ENCODE results near the gene FH.

The FH gene

GRCh38 chr1:241519308-241520079, at the start of gene FH:
Gene FH, minus strand, starts transcription at chr1:241519755. Its CDS starts 33 bp downstream, at chr1:241519722.
- TF ChIP-seq CTCF (IDR thresholded peaks at IDR 0.05; ENCODE audit: borderline replicate concordance, control extremely low read depth, extremely low read depth, insufficient read depth, missing control alignments) = no peak
- in situ Hi-C loops (cut with MboI; ENCODE audit: low sequenced_read_pairs, unreplicated experiment) = loop anchor here (10.0 kb wide), 2 partner anchors 315 to 475 kb away; partner anchors contain the start of gene MAP1LC3C
- peak; percentile 86 for DNase-seq (ENCODE audit: low spot score)

- TF ChIP-seq CTCF (IDR thresholded peaks at IDR 0.05; ENCODE audit: borderline replicate concordance, control extremely low read depth, extremely low read depth, insufficient read depth, missing control alignments) = no peak
- in situ Hi-C loops (cut with MboI; ENCODE audit: low sequenced_read_pairs, unreplicated experiment) = no loop called here
- DNase-seq (ENCODE audit: low spot score) = no peak
These were observed 41.3 kb upstream of the FH start for GRCh38 chr1:241560849-241561187.

GRCh38 chr1:241560146-241560848, 40.7 kb upstream of the FH start:
- no peak for TF ChIP-seq CTCF (IDR thresholded peaks at IDR 0.05; ENCODE audit: borderline replicate concordance, control extremely low read depth, extremely low read depth, insufficient read depth, missing control alignments)
- in situ Hi-C loops (cut with MboI; ENCODE audit: low sequenced_read_pairs, unreplicated experiment) = no loop called here
- DNase-seq (ENCODE audit: low spot score) = no peak

GRCh38 chr1:241557551-241558193, 38.1 kb upstream of the FH start:
- in situ Hi-C loops (cut with MboI; ENCODE audit: low sequenced_read_pairs, unreplicated experiment) = no loop called here
- DNase-seq (ENCODE audit: low spot score) = no peak
- TF ChIP-seq CTCF (IDR thresholded peaks at IDR 0.05; ENCODE audit: borderline replicate concordance, control extremely low read depth, extremely low read depth, insufficient read depth, missing control alignments) = no peak

- no peak for DNase-seq (ENCODE audit: low spot score)
- no peak for TF ChIP-seq CTCF (IDR thresholded peaks at IDR 0.05; ENCODE audit: borderline replicate concordance, control extremely low read depth, extremely low read depth, insufficient read depth, missing control alignments)
- in situ Hi-C loops (cut with MboI; ENCODE audit: low sequenced_read_pairs, unreplicated experiment) = no loop called here
These were observed 37.5 kb upstream of the FH start for GRCh38 chr1:241557031-241557430.

- DNase-seq (ENCODE audit: low spot score) = no peak
- no peak for TF ChIP-seq CTCF (IDR thresholded peaks at IDR 0.05; ENCODE audit: borderline replicate concordance, control extremely low read depth, extremely low read depth, insufficient read depth, missing control alignments)
- in situ Hi-C loops (cut with MboI; ENCODE audit: low sequenced_read_pairs, unreplicated experiment) = no loop called here
These were observed 36.0 kb upstream of the FH start for GRCh38 chr1:241555526-241555925.

Measured in GM13976 (cell line).